CD4-positive, alpha-beta T cell treated with Interferon alpha-2 for 1 hour (primary cell): ENCODE results near the gene MMP3.
"Not testable (repeated sequence)": the region's sequence is repeated elsewhere in the genome, so short reads cannot be mapped to it uniquely, and the experiment has no call there.

ENCODE experiments used
- DNase-seq, 2 donors: peaks; one replicate each; pipeline ENCODE4 v3.0.0-alpha.2; 2020 to 2022

MMP3 gene

DNA sequence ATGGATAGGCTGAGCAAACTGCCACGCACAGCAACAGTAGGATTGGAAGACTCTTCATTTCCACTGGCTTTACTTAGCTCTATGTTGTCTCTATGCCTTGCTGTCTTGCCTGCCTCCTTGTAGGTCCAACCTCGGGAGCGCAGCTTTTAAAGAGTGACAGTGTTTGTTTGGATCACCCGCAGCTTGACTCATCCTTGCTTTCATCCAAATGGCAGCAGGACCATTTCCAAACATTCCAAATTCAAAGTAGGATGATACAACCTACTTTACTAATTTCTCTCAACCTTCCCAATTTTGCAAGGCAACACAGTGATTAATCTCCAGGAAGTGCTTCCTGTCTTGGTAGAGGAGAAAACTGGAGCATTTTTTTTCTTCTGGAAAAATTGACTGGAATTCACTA, at the start of gene MMP3:
Gene MMP3, minus strand, starts transcription at position 121 of the 400 bp plus-strand sequence. Its CDS starts 63 bp downstream, at position 58.
- no peak for DNase-seq

DNA sequence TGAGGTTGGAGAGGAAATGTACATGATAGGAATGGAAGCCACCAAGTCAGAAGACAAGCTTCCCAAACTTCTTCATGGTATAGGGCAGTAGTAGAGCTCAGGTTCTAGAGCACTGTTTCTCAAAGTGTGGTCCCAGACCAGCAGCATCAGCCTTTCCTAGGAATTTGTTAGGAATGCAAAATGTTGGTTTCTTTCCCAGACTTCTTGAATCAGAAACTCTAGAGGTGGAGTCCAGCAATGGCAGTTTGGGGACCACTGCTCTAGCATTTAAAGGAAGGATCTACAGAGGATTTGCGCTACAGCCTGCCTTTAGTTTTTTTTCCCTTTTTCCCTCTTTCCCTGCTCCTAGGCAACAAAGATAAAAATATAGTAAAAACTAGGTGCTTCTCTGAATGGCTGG, 48.3 kb upstream of the MMP3 start:
- DNase-seq = no peak

DNA sequence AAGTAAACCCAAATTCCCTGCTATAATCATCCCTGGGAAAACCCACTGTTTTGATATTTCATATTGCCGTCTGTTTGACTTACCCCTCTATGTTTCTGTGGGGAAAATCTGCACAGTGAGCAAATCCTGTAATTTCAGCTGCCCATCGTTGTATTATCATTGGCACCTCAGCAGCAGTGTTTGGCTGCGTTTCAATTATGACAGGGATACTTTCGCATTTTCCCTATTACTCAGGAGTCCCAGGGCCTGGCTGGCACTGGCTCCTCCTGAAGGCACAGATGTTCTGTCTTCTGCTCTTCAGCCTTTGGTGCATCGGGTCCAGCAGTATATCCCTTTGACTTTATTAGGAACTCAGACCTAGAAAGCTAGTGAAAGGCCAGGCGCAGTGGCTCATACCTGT, 43.6 kb upstream of the MMP3 start:
- DNase-seq = no peak

- no peak for DNase-seq
These were observed 39.7 kb upstream of the MMP3 start for GRCh38 chr11:102883141-102883540.

DNA sequence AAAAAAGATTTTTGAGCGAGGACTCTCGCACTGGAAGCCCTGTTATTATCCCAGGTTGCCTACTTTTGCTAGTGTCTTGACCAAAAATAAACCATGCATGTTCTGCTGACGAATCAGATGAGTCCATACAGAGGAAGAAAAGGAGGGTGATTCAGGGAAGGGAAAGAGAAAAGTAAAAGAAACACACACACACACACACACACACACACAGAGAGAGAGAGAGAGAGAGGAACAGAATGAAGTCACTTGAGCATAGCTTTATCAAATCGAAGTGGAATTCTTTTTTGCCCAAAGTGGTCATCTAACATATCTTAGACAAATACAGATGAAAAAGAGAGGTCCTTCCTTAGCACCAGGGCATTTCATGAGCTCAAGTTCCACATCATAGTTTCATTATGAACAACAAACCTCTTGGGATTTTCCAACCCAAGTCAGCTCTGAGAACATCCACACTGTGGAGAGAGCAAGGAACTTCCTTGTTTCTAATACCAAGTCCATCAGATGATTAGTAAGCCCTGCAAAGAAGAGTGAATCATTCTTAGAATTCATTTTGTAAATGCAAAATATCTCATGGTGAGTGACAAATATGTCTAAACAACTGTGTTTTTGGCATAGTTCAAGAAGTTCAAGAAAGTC, 39.1 kb upstream of the MMP3 start:
- no peak for DNase-seq

- no peak for DNase-seq
These were observed 36.4 kb upstream of the MMP3 start for GRCh38 chr11:102879801-102880200.

DNA sequence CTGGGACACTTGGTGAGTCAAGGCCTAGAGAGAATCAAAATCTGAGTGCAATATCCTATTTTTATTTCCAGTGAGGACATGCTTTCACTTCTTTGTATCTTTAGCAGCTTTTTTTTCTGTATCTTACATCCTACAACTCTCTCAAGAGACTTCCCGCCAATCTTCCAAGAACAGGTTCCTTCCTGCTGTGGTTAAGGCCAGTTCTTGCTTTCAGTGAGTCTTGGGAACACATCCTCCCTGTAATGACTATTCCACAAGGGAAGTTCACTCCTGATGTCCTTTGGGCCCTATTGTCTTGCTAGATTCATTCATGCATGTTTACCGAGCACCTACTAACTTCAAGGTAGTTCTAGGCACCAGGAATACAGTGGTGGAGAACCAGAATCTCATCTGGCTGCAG, 35.2 kb upstream of the MMP3 start:
- no peak for DNase-seq

GRCh38 chr11:102874852-102875251, 31.4 kb upstream of the MMP3 start, which contains the start of gene MMP12:
Gene MMP12 (minus strand): TSS chr11:102874982. CDS start chr11:102874937, 45 bp downstream.
- no peak for DNase-seq

DNA sequence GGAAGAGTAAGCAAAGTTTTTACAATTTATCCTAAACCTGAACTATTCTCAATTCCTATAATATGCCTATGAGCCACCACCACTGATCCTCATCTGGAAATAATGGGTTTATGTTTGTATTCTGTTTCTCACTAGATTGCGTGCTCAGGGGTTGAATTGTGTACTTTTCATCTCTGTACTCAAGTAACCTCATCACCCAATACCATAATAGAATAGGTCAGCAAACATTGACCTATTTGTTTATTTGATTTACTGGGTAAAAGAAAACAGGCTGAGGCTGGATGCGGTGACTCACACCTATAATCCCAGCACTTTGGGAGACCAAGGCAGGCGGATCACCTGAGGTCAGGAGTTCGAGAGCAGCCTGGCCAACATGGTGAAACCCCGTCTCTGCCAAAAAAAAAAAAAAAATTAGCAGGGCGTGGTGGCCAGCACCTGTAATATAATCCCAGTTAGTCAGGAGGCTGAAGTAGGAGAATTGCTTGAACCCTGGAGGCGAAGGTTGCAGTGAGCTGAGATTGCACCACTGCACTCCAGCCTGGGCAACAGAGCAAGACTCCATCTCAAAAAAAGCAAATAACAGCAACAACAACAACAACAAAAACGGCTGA, 26.1 kb upstream of the MMP3 start:
- not testable (repeated sequence) for DNase-seq

DNA sequence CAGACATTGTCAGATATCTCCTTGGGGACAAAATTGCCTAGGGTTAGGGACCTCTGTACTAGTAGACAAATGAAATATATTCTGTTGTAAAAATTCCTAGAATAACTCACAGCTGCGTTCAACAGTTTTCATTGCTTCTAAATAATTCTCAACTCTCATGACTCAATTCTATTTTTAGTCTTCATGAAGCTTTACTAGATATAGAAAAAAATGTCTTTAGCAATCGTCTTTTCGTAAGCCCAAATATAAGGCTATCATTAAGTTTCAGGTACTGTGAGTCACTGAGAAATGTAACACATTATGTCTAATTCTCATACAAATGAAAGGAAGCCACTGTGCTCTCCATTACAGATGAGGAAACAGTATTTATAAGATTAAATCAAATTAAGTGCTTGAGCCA, 24.9 kb upstream of the MMP3 start:
- no peak for DNase-seq

DNA sequence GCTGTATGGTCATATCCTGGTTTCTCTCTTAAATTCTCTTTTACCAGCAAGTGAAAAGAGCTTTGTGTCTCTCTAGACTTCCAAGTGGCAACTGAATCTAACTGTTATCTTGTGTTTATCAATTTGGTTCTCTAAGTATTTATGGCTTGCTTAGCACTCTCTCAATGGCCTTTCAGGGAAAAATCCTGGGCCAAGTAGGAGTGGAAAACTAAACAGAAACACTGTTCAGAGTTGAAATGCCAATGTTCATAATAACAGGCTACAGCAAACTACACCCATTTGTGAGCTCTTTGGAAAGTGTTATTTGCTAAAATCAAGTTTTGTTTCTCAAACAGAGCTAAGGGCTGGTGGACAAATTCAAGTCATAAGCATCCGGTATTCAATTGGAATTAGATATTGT, 21.3 kb upstream of the MMP3 start:
- no peak for DNase-seq

GRCh38 chr11:102853956-102854355, 10.5 kb upstream of the MMP3 start:
- no peak for DNase-seq

GRCh38 chr11:102853055-102853454, 9.6 kb upstream of the MMP3 start:
- no peak for DNase-seq

DNA sequence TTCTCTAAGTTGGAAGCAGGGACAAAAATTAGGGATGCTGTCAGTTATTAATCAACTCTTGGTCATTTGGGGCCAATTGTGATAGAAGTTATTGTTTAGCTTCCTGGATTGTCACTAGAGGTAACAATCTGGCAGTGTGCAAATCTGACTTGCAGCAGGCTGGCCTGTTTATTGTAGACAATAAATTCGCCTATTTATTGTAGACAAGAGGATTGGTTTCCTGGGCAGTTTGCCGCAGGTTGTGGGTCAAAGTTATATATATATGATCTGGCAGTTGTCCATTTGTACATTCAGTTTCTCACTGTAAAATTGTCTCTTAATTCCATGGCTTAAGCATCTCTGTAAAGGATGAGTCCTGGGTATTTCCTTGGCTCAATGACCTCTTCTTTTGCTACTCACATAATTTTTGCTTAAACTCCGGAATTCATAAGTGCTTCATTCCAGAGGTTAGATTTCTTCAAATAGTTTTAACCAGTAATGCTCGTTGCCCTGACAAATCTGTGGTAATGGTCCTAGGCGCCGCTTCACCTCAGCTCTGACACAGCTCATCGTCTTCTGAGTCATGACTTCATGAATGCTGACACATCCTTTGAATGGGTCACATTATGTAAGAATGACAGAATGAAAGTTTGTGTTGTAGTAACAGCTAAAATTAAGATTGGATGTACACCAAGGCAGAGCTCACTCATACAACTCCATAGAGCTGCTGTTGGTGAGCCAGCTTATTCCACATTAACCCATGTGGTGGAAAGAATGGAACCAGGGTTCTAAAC, 7.8 kb upstream of the MMP3 start:
- DNase-seq = no peak

DNA sequence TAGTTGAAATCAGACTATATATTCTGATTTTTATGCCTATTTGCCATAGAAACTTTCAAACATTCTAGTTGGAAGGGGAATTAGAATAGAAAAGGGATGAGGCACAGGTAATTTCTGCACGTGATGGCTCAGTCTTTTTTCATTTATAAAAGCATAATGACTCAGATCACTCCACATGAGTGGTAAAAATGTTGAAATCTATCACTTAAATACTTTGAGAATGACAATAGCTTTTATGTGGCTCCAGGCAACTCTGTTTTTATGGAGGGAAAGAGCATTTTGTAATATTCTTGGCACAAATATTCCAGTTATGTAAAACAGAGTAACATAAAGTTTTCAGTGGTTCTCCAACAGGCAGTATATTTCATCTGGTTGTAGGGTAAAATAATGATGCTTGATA, 5.9 kb upstream of the MMP3 start:
- DNase-seq = no peak

DNA sequence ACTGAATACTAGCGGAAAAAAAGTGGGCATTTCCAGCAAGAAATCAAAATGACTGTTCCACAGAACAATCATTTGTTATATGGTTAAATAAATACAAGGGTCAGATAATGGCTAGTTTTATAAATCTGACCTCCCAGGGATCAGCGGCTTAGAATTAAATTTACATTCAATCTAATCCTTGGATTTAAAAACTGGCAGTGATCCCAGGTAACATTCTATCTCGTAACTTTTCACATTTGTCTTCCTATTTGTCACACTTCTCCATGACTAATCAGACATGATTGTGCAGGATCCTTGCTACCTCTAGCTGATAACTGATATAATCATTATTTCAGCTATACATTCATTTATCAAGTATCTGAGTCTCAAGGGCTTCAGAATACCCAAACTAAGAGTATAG, 2.9 kb upstream of the MMP3 start:
- DNase-seq = no peak

DNA sequence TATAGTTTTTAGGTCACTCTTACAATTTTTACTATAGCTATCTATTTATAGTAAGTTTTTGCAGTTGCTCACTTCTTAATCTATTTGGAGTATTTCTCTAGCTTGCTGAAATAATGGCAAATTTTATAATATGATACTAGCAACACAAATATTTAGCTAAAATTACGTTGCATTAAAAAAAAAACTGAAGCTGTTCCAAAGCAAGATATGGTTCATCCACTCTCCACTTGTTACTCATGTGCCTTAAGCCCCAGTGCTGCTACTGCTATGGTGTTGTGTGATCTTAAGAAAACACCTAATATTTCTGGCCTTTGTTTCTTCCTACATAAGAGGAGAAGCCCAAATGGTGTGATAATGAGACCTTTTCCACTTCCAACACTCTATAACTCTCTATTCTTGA, 479 bp downstream of the MMP3 start:
- no peak for DNase-seq

GRCh38 chr11:102840018-102840417, 3.4 kb downstream of the MMP3 start:
- no peak for DNase-seq

DNA sequence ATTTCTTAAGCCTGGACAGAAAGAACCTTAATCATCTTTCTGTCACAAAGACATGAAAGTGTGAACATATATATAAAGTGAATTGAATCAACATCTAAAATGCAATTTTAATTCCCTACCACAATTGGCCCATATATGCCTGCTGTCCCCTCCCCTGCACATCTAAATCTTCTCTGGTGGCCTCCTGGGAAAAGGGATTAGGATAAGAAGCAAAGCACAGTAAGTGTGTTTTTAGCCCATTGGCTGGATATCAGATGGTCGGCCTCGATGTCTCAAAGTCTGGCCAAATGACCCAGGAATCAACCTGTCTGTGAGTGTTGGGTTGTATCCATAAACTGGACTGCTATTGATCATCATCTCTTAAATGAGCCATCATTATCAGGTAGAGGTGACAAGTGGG, 5.8 kb downstream of the MMP3 start:
- DNase-seq = no peak

- no peak for DNase-seq
These were observed 6.3 kb downstream of the MMP3 start for GRCh38 chr11:102837156-102837555.

DNA sequence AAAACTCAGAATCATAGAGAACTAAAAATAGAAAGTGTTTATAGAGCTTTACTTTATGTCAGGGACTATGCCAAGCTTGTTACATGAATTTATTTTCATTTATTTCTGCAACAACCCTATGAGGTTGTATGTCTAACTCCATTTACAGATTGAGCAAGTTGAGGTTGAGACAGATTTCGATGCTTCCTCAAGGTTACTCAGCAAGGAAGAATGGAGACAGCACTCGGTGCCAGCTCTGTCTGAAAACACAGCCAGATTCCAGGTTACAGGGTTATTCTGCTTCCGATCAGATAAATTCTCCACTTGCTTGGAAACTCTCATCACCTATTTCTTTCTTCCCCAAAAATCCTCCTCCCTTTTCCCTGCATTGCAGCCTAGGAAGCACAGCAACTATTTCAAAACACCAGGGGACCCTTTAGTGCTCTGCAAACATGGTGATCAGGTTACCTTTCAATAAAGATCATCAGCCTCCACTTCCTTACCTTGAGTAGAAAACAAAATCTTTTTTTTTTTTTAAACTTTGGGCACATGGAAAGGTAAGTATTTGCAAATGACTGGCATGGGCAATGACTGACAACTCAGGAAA, 7.0 kb downstream of the MMP3 start:
- DNase-seq = no peak

- DNase-seq = no peak
These were observed 9.7 kb downstream of the MMP3 start for GRCh38 chr11:102833731-102834130.

DNA sequence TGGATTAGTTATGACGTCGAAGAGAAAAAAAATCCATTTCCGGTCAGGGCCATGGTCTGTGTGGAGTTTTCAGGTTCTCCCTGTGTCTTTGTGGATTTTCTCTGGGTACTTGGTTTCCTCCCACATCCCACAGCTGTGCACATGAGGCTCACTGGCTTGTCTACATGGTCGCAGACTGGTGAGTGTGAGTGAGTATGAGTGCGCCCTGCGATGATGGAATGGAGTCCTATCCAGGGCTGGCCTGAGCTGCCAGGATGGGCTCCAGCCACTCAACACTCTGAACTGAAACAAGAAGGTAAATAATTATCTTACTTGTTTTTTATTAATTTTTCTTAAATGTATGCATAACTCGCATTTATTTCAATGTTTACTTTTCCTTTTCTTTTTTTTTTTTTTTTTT, 10.8 kb downstream of the MMP3 start:
- DNase-seq = no peak
